ENCODE results near the gene NCOA4.
A peak's percentile ranks its signal among the peaks of the same experiment; 100 is the strongest.

The NCOA4 gene

DNA sequence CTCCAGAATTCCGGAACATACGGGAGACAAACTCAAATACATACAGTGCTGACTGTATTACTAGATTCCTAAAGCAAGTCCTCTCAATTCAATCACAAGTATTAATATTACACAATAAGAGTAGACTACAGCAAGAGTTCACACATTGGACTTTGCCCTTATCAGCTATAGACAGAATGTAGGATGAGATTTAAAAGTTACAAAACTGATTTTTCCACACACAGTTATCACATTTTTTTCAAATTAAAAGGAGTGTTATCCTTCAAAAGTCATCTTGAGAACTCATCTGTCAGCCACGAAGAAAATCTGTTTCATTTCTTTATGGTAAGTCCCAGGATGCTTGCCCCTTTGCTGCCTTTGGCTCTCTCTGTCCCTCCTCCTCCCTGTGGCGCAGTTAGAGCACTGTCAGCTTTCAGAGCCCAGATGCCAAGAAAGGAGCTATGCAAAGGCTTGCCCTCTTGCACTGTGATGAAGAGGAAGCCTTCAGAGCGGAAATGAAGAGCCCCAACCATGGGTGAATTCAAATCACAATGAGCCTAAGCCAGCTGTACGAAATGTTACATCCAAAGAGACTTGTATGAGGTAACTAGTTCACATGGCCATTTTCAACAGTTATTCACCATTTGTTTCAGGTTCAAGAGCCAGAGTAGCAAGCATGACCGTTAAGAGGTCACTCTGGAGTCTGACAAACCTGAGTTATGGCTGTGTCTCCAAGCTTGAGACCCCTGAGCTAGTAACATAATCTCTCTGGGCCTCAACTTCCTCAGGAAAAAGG lies 10.7 kb downstream of the NCOA4 start:
- H3K36me3 ChIP-seq (ENCODE audit: control insufficient read depth, insufficient read depth, low read length) = peaks cover 5% of the 10 kb centered on the region
- TF ChIP-seq, protein P1, sequence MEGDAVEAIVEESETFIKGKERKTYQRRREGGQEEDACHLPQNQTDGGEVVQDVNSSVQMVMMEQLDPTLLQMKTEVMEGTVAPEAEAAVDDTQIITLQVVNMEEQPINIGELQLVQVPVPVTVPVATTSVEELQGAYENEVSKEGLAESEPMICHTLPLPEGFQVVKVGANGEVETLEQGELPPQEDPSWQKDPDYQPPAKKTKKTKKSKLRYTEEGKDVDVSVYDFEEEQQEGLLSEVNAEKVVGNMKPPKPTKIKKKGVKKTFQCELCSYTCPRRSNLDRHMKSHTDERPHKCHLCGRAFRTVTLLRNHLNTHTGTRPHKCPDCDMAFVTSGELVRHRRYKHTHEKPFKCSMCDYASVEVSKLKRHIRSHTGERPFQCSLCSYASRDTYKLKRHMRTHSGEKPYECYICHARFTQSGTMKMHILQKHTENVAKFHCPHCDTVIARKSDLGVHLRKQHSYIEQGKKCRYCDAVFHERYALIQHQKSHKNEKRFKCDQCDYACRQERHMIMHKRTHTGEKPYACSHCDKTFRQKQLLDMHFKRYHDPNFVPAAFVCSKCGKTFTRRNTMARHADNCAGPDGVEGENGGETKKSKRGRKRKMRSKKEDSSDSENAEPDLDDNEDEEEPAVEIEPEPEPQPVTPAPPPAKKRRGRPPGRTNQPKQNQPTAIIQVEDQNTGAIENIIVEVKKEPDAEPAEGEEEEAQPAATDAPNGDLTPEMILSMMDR (IDR thresholded peaks at IDR 0.05; ENCODE audit: insufficient read depth, low read length, poor library complexity, severe bottlenecking) = no peak
- H3K27me3 ChIP-seq (replicated peaks; ENCODE audit: control insufficient read depth, insufficient read depth, low read length) = no peaks in the 10 kb centered on the region
- H3K4me3 ChIP-seq (replicated peaks; ENCODE audit: low read depth, low read length) = no peak overlapping the region
- DNase-seq (ENCODE audit: extremely low read depth, insufficient read length) = peak; percentile 15

DNA sequence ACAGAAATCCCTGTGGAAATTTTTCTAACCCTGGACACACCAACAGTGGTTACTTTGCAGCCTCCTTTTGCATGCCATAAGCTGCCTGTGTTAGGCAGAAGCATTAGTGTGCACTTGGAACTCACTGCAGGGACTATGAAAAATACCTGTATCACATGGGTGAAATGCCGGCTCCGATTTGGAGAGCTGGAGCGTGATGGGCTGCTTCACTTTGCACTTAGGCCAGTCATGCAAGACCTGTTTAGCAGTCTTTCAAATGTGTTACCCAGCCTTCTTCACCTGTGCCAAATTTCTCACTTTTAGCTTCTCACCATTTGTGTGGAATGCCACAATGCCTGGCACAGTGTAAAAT lies 11.3 kb downstream of the NCOA4 start:
- TF ChIP-seq, protein P1 (IDR thresholded peaks at IDR 0.05; ENCODE audit: insufficient read depth, low read length, poor library complexity, severe bottlenecking) = no peak
- no peaks in the 10 kb centered on the region for H3K27me3 ChIP-seq (replicated peaks; ENCODE audit: control insufficient read depth, insufficient read depth, low read length)
- no peak for DNase-seq (ENCODE audit: extremely low read depth, insufficient read length)
- H3K36me3 ChIP-seq (ENCODE audit: control insufficient read depth, insufficient read depth, low read length) = peaks cover 6% of the 10 kb centered on the region
- no peak overlapping the region for H3K4me3 ChIP-seq (replicated peaks; ENCODE audit: low read depth, low read length)

DNA sequence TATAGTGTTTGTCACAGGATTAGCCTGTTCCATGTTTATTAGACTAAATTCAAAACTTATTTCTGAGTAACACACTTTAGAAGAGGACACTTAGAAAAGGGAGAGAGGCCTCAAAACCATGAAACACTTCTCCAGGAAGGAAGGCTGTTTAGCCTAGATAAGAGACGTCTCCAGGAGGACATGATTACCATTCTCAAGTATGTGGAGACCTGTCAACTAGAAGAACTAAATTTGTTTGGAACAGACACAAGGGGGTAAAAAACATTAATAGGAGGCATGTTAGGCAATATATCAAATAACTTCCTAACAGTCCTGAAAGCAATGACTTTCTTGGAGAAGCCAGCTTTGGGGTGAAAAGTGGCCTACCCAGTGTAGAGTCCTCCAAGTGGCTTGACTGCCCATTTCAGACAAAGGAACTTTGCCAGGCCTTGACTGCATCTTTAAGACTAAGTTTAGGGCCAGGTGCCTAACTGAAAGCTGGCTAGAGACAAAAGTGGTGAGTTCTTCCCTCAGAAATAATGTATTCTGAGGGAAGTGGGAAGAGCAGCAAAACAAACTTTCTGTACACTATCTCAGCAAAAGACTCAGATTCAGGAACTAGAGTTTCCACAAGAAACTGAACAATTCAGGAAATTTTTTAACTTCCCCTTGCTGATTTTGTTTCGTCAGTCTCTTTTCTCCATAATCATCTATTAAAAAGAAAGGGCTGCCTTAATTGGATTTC lies 11.8 kb downstream of the NCOA4 start:
- H3K27me3 ChIP-seq (replicated peaks; ENCODE audit: control insufficient read depth, insufficient read depth, low read length) = no peaks in the 10 kb centered on the region
- no peak for DNase-seq (ENCODE audit: extremely low read depth, insufficient read length)
- H3K4me3 ChIP-seq (replicated peaks; ENCODE audit: low read depth, low read length) = no peak overlapping the region
- TF ChIP-seq, protein P1 (IDR thresholded peaks at IDR 0.05; ENCODE audit: insufficient read depth, low read length, poor library complexity, severe bottlenecking) = no peak
- peaks cover 6% of the 10 kb centered on the region for H3K36me3 ChIP-seq (ENCODE audit: control insufficient read depth, insufficient read depth, low read length)

DNA sequence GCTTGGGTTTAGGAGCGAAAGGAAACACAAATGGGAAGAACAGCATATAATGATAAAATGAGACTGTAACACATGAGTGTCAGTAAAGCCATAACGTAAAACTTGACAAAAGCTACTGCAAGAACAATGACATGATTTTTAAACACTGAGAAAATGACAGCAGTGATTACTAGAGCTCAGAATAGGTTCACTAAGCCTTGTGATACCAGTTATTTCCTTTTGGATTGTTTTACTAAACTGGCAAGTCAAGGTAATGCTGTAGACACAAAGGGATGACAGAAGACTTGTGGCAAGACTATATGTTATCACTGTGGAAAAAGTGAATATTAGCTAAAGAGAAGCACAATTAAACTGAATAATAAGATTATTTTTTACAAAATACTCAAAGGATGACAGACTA lies 12.7 kb downstream of the NCOA4 start:
- Histone ChIP-seq H3K27me3 (replicated peaks; ENCODE audit: control insufficient read depth, insufficient read depth, low read length) (no peaks in the 10 kb centered on the region), H3K36me3 (ENCODE audit: control insufficient read depth, insufficient read depth, low read length) (peaks cover 8% of the 10 kb centered on the region), H3K4me3 (replicated peaks; ENCODE audit: low read depth, low read length) (no peak overlapping the region)
- DNase-seq (ENCODE audit: extremely low read depth, insufficient read length) = no peak
- TF ChIP-seq, protein P1 (IDR thresholded peaks at IDR 0.05; ENCODE audit: insufficient read depth, low read length, poor library complexity, severe bottlenecking) = no peak

DNA sequence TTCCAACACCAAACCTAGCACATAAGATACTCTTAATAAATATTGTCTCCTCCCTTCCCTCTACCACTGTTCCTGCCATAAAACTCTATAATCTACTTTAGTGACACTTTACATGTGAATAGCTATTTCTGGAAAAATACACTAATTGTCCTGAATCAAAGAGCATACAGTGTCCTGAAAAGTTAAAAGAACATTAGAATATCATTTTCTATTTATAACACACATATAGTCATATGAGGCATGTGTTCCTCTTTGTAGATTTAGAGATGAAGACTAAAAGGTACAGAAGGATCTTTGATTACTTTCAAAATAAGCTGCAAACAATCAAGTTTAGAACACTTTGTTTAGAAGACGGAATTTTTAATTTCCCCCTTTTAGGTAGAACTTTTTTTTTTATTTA lies 13.6 kb downstream of the NCOA4 start:
- Histone ChIP-seq H3K27me3 (replicated peaks; ENCODE audit: control insufficient read depth, insufficient read depth, low read length) (no peaks in the 10 kb centered on the region), H3K36me3 (ENCODE audit: control insufficient read depth, insufficient read depth, low read length) (peaks cover 8% of the 10 kb centered on the region), H3K4me3 (replicated peaks; ENCODE audit: low read depth, low read length) (no peak overlapping the region)
- TF ChIP-seq, protein P1 (IDR thresholded peaks at IDR 0.05; ENCODE audit: insufficient read depth, low read length, poor library complexity, severe bottlenecking) = no peak
- DNase-seq (ENCODE audit: extremely low read depth, insufficient read length) = no peak

Data from GM06990 (cell line).